ENCODE data around the gene TP73. TPM values are rescaled to one million over a fixed set of nuclear protein-coding genes. Genes with fewer than 3 reads are reported as not detected.

TP73 gene
- total RNA-seq, 1 experiment from 2014 or later = 19.2 TPM

GRCh38 chr1:3642919-3643675, 9.2 kb upstream of the TP73 start (continued):
- no peak for TF ChIP-seq CTCF (IDR thresholded peaks at IDR 0.05 in 2 of 3, conservative IDR thresholded peaks at IDR 0.05 in 1 of 3; ENCODE audit: borderline replicate concordance in 1 of 3, insufficient read depth in 1 of 3, low read depth in 2 of 3, low read length in 2 of 3)
- TF ChIP-seq FOSL1 (IDR thresholded peaks at IDR 0.05; ENCODE audit: low read depth) = no peak
- no peak for TF ChIP-seq RAD21 (IDR thresholded peaks at IDR 0.05; ENCODE audit: low read depth)
- no peak for TF ChIP-seq ATF3 (IDR thresholded peaks at IDR 0.05)
- no peak for TF ChIP-seq CBX3 (IDR thresholded peaks at IDR 0.05; ENCODE audit: low read depth)
- TF ChIP-seq JUND (IDR thresholded peaks at IDR 0.05) = no peak
- no peak for TF ChIP-seq CEBPB (IDR thresholded peaks at IDR 0.05; ENCODE audit: low read depth)

- POLR2A ChIA-PET = no interaction called here
- CTCF ChIA-PET = no interaction called here
Observed at GRCh38 chr1:3644273-3644672, 8.0 kb upstream of the TP73 start.

More at GRCh38 chr1:3644273-3644672, 8.0 kb upstream of the TP73 start:
- RAD21 ChIA-PET (ENCODE audit: low non-redundant PET in 1 of 2, low total read pairs in 2 of 2, uncharacterized antibody in 2 of 2, unreplicated experiment in 2 of 2) = no interaction called here
- Histone ChIP-seq H3K27ac (ENCODE audit: low read depth, low read length) (no peak overlapping the region), H3K9me2 (ENCODE audit: insufficient read depth) (no peaks in the 10 kb centered on the region), H3K9me3 (ENCODE audit: control insufficient read depth in 1 of 2, insufficient read depth in 1 of 2, low read depth in 1 of 2, low read length in 2 of 2) (no peaks in the 10 kb centered on the region), H3K4me1 (ENCODE audit: control insufficient read depth in 1 of 2, insufficient read depth in 2 of 2, low read length in 2 of 2) (peaks cover 4 to 6% of the 10 kb centered on the region in 2 experiments; a peak in 3 of 4 replicates), H2AFZ (ENCODE audit: low read depth, low read length, poor library complexity, severe bottlenecking) (no peak overlapping the region), H3K79me2 (ENCODE audit: insufficient read depth, low read length) (peaks cover 20% of the 10 kb centered on the region), H3K27me3 (ENCODE audit: insufficient read depth, low read length) (no peaks in the 10 kb centered on the region), H3K4me2 (ENCODE audit: low read length) (no peak overlapping the region), H4K20me1 (ENCODE audit: insufficient read depth) (no peaks in the 10 kb centered on the region), H3K36me3 (ENCODE audit: control insufficient read depth in 1 of 2, insufficient read depth in 2 of 2, low read length in 2 of 2) (peaks cover 19 to 20% of the 10 kb centered on the region in 2 experiments; a peak in 3 of 4 replicates), H3K4me3 (replicated peaks in 1 of 2; ENCODE audit: low read depth in 1 of 2, low read length in 2 of 2) (no peak overlapping the region), H3K9ac (ENCODE audit: low read length) (no peak overlapping the region)
- no TSS peak for BruUV-seq (replicated peaks)
- TF ChIP-seq ZNF274 (IDR thresholded peaks at IDR 0.05; ENCODE audit: low read depth, low read length) (no peak), ELF1 (IDR thresholded peaks at IDR 0.05; ENCODE audit: borderline replicate concordance, low read depth) (no peak), EZH2 (IDR thresholded peaks at IDR 0.05) (no peak), REST (IDR thresholded peaks at IDR 0.05; ENCODE audit: low read depth) (no peak), ATF3 (IDR thresholded peaks at IDR 0.05) (no peak), SRF (IDR thresholded peaks at IDR 0.05; ENCODE audit: low read depth) (no peak), YY1 (IDR thresholded peaks at IDR 0.05; ENCODE audit: extremely low read depth, insufficient replicate concordance, low read depth, low read length) (no peak), JUND (IDR thresholded peaks at IDR 0.05) (no peak), MAX (IDR thresholded peaks at IDR 0.05) (no peak), CEBPB (IDR thresholded peaks at IDR 0.05; ENCODE audit: low read depth) (no peak), POLR2A (IDR thresholded peaks at IDR 0.05; ENCODE audit: borderline replicate concordance, extremely low read depth, insufficient read depth, insufficient read length) (no peak), FOSL1 (IDR thresholded peaks at IDR 0.05; ENCODE audit: low read depth) (no peak), ZFX (IDR thresholded peaks at IDR 0.05) (no peak), SP1 (IDR thresholded peaks at IDR 0.05; ENCODE audit: low read depth) (no peak), POLR2AphosphoS5 (IDR thresholded peaks at IDR 0.05; ENCODE audit: low read depth, low read length) (no peak)
- no peak for ATAC-seq
- intact Hi-C loops (cut with micrococcal nuclease) = no loop called here
- DNase-seq (ENCODE audit: low read depth, low spot score) = no peak
